NCI-H524 (cell line): Measurements from ENCODE around the gene MOCS3.
"Not testable (repeated sequence)": the region's sequence is repeated elsewhere in the genome, so short reads cannot be mapped to it uniquely, and the experiment has no call there.

ENCODE experiments used
- DNase-seq, 2 experiments: peaks; one replicate each; lab custom pipeline; 2025; lab: John Stamatoyannopoulos, UW

The MOCS3 gene

DNA sequence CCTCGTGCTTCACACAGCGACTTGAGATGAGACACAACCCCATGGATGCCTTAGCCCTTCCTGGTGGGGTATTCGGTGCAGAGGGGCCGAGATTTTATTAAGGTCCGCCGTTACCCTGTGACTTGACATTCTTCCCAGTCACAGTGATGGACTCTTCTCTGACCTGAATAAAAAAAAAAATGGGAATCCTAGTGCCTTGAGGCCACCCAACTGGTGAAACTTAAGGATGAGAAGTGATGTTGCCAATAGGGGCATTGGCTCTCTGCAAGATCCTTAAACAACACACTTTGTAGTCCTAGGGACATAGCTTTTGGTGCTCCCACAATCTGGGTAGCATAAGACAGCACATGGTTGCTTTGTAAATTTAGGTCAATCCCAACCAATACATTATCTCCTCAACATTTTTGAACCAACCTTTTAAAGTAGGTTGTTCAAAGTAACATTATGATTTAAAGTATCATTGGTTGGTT, 26.6 kb upstream of the MOCS3 start:
- DNase-seq = peak in 1 of 2 experiments; percentile 33

DNA sequence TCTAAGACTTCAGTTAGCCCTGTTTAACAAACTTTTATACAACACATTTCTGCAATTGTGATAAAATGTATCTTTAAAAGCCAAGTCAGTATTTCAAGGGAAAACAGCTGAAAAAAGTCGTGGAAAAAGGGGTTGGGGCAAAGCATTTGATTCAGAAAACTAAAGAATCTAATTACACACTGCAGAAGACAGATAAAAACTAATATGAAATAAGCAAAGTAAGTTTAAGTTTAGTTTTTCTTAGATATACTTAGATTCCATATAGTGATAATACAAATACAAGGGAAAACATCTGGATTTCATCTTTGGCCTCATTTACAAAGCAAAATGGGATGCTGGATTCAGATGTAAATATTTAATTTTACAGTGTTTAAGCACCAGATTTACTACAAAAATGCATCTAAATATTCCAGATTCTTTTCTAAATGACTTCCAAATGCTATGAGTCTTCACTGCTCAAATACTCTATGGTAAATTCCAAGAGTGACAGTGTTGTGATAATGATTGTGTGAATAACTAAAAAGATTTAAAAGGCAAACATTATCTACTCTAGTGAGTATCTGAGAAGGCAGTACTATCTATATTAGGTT, 25.8 kb upstream of the MOCS3 start:
- no peak for DNase-seq

DNA sequence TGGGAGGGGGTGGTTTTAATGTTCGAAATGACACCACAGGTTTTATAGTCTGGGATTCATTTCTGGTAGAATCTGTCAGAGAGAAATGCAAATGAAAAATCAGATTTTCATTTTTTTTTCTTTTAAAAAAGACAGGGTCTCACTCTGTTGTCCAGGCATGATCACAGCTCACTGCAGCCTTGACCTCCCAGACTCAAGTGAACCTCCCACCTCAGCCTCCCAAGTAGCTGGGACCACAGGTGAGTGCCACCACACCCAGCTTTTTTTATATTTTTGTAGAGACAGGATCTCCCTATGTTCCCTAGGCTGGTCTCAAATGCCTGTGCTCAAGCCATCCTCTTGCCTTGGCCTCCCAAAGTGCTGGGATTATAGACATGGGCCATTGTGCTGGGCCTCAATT, 25.0 kb upstream of the MOCS3 start:
- no peak for DNase-seq

DNA sequence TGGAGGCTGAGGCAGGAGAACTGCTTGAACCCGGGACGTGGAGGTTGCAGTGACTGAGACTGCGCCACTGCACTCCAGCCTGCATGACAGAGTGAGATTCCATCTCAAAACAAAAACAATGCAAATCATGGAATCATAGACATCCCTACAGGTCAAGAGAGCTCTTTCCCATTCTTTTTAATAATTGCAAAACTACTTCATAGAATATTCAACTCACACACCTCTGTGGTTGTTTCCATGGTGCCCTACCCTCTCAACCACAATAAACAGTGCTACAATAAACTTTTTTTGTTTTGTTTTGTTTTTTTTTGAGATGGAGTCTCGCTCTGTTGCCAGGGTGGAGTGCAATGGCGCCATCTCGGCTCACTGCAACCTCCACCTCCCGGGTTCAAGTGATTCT, 15.5 kb upstream of the MOCS3 start:
- no peak for DNase-seq

DNA sequence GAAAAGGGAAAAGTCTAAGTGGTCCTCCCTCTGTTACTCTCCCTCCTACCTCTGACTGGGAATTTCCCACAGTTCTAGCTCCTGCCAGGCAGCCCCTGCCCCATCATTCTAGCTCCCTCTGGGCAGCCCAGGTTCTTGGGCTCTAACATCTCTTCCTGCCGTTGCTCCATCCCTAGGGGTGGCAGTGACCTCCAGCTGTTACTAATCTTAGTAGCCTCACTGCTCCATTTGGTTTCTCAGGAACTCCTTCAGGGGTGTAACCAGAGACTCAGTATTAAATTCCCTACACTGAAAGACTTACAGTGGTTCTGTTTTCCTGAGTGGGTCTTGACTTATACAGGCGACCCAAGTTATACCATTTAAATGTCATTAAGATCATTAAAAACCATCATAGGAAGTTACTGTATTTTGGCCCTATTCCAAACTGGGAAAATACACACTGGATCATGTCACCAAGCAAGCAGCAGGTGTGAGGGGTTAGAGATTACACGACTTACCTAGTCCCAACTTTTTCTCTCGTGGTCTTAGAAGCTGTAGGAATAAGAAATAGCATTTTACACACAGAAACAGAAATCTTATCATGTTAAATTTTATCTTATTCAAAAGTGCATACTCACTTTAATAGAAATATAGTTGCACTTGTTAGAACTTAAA, 10.4 kb upstream of the MOCS3 start:
- DNase-seq = no peak

DNA sequence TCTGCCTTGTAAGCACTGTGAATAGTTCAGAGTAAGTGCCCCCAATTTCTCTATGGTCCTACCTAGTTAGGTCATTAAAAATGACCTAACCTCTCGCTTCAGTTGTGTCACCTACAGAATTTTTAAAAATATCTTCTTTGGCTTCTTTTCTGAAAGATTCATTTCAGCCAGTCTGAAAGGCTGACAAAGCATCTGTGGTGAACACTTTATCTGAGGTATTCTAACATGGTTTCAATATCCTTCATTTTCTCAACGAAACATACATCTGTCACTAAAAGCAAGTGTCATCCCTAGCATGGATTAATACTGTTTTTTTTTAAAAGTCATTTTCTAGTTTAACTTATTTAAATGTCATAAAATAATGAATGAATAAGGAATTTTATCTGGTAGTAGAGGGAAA, 5.4 kb upstream of the MOCS3 start:
- no peak for DNase-seq

DNA sequence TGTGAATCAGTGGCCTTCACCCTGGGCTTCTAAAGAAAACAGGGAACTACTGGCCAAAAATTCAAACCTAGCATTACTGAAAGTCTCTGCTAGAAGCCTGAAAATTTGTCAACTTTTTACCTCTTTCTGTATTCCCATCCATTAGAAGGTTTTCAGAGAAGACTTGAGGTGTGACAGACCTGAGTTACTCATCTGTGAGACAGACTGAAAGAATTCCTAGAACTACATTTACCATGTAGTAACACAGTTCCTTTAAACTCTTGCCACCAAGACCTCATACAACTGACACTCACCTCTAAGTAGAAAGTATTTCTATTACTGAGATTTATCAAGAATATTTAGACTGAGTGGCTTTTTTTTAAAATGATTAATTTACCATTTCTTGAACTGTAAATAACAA, 4.8 kb upstream of the MOCS3 start:
- no peak for DNase-seq

DNA sequence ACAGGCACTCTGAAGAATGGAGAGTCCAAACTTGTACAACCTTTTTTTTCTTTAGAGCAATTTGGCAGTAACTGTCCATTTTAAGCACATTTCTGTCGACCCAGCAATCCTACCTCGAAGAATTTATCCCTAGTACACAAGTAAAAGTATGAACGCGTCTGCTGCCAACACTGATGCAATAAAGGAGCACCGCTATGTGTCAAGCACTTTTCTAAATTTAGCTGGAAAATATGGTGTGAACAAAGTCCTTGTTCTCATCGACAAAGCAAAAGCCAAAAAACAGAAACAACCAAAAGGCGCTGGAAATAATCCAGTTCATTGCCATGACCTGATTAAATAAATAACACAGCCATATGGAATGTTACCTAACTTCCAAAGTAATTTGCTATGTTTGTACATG, 1.3 kb upstream of the MOCS3 start:
- DNase-seq = no peak

DNA sequence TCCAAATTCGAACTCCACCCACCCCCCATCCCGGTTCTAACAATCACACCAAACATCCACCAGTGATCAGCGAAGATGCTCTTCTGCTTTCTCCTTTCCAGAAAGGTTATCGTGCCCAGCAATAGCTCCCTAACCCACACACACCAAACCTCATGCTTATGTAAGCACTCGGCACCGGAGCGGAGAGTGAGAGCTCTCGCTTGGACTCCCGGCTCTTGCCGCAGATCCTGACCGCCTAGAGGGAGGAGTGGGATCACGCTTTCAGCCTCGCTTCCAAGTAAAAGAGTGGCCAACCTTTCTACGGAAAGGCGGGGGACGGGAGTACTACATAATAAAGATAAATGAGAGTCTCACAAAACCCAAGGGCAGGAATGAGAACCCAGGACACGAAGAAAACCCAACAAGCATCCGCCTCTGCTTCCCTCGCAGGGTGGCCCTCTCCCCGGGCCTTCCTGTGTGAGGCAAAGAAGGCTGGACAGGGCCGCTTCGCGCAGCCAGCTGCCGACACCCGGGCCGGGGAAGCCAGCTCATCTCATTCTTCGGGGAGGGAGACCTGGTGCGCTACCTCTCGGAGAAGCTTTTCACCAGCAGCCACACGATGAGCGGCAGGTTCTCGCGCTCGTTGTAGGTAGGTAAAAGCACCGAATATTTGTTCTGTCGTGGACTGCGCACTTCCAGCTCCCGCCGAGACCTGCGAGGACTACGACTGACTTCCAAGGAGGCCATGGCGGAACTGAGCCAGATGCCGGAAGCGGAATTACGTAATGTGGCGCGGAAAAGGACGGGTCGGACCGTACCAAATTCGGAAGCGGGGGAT, 612 bp upstream of the MOCS3 start, which contains the start of gene DPM1:
Gene DPM1, minus strand, starts transcription at position 735 of the 817 bp plus-strand sequence. Its CDS starts 9 bp downstream, at position 726.
- DNase-seq = peak; percentile 70 to 90

DNA sequence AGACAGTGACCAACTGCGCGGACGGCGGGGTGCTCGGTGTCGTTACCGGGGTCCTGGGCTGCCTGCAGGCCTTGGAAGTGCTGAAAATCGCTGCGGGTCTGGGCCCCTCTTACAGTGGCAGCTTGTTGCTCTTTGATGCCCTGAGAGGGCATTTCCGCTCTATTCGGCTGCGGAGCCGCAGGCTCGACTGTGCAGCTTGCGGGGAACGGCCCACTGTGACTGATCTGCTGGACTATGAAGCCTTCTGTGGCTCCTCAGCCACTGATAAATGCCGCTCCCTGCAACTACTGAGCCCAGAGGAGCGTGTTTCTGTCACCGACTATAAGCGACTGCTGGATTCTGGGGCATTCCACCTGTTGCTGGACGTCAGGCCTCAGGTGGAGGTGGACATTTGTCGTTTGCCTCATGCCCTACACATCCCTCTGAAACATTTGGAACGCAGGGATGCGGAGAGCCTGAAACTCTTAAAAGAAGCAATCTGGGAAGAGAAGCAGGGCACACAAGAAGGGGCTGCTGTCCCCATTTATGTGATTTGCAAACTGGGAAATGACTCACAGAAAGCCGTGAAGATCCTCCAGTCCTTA, 1.0 kb downstream of the MOCS3 start:
- no peak for DNase-seq

DNA sequence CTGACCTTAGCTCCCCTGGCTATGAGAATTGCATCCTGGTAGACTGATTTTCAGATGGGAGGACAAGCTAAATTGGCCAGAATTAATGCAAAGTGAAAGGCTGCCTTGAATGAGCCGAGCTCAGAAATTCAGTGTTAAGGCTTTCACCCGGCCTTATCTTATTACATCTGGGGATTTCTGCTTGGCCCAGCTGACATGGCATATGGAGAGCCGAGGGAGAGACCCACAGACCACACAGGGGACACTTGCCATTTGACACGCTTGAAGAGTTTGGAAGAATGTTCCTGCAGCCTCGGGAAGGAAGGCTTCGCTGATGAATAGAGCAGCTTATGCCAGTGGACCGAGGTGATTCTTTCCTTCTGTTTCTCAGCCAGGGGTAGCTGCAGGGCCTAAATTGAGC, 9.0 kb downstream of the MOCS3 start:
- DNase-seq = peak; percentile 83 to 91

DNA sequence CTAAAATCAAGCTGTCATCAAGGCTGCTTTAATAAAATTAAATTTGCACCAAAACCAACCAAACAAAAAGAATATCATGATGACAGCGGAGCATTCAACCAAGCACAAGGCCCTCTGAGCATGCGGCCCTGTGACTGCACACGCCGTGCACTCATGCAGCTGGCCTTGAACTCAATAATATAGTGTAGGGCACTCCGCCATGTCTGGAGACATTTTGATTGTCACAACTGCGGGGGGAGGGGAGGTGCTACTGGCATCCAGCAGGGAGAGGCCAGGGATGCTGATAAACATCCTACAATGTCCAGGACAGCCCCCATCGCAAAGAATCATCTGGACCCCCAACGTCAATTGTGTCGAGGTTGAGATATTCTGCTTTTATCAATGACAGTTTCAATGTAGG, 9.7 kb downstream of the MOCS3 start:
- DNase-seq = no peak

DNA sequence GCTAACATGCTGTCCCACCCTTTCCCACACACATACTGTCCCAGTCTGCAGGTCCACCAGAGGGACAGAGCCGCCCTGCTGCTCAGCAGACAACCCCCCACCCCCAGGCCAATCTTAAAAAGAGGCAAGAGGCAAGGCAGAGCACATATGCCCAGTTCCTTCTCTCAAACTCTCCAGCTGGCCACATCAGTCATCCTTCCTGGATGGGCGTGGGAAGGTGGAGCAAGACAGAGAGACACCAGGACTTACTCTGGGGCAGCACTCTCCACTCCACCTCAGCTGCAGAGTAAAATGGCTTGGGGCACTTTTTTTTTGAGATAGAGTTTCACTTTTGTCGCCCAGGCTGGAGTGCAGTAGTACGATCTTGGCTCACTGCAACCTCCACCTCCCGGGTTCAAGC, 10.8 kb downstream of the MOCS3 start:
- DNase-seq = no peak

DNA sequence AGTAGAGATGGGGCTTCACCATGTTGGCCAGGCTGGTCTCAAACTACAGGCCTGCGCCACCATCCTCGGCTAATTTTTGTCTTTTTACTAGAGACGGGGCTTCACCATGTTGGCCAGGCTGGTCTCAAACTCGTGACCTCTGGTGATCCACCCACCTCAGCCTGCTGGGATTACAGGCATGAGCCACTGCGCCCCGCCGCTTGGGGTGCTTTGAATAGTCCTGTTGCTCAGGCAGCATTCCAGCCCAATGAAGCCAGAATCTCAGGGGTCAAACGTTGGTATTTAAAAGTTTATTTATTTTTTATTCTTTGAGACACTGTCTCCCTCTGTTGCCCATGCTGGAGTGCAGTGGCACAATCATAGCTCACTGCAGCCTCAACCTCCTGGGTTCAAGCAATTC, 11.3 kb downstream of the MOCS3 start:
- no peak for DNase-seq

DNA sequence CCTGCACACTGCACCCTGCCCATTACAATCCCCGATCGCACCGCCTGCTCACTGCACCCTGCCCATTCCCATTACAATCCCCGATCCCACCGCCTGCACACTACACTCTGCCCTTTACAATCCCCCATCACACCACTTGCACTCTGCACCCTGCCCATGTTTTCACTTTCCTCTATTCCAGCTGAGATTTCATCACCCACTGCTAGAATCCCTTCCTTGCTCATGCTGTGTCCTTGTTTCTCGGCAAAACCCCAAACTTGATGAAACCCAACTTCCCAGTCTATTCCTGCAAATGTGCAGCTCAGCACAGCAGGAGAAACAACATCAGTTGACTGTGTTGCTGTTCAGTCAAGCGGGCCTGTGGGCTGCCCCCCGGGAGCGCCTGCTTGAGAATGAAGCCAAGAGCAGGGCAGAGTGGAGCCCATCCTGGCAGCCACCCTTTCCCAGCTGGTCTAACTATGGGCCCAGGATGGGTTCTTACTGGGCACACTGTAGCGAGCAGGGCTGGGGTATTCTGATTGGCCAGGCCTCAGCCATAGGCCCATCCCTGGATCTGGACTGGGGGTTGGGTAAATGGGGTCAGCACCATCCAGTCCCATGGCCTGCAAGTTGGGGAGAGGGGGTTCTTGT, 17.2 kb downstream of the MOCS3 start:
- no peak for DNase-seq

DNA sequence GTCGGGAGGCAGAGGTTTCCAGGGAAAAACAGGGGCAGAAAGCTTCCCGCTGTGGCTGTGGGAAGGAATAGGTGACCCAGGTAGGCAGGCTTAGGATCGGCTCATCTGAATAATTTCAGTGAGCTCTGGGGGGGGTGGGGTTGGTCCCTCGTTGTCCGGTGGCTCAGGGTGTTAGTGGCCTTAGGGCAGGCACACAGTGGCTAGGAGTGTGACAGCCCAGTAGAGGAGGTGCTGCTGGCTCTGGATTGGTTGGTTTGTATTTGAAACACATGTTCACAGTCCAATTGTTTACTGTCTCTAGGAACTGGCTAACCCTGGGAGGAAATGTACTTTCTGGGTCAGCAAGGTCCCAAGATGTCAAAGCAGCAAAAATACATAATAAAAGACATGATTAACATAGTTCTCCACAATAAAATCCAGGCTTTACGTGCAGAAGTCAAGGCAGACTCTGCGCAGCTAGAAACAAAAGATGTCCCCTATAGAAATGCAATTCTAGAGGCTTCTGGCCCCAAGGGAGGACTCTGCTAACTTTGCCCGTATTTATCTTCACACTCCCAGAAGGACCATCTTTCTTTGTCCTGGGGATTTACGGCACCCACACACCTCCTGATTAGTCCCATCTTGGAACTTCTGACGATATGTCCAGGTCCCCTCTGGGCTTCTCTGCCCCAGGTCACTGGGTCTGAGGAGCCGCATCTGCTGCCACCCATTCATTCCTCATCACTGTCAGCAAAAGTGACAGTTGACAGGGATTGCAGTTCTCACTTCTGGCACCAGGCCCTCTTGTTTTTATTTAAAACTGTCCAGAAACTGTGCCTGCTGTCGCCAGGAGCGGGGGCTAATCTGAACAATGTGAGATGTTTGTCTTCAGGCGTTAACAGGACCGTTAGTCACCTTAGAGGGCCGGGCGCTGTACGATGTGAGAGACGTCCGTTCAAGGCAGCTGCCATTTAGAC, 18.7 kb downstream of the MOCS3 start:
- no peak for DNase-seq

DNA sequence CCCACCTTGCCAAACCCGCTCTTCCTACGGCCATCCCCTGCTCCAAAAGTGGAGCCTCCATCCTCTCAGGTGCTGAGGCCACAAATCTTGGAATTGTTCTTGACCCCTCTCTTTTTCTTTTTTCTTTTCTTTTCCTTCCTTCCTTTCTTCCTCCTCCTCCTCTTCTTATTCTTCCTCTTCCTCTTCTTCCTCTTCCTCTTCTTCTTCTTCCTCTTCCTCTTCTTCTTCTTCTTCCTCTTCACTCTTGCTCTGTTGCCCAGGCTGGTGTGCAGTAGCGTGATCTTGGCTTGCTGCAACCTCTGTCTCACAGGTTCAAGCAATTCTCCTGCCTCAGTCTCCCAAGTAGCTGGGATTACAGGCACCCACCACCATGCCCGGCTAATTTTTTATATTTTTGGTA, 19.9 kb downstream of the MOCS3 start:
- DNase-seq = not testable (repeated sequence)

DNA sequence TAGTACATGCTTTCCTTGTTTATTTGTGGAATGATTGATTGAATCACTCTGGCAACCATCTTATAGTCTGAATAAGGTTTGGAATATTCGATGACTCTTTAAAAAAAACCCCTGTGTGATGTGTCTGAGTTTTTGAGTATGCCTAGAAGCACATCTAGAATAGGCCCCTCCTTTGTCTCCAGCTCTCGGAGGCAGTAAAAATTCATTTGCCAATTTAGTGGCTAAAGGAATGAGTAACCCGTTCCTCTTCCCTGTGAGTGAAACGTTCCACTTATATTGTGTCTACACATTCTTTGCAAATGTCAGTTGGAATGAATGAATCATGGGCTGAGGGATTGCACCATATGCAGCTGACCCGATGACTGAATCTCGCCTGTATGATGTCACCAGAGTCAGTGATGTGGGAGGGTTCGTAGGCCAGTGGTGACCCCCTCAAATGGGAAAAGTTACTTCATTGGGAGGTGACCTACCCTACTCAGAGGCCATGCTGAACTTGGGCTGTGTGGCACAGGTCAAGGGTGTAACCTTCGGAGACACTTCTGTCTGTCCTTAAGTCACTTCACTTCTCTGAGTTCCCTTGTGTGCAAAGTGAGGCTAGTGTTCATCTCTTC, 21.6 kb downstream of the MOCS3 start:
- DNase-seq = no peak

DNA sequence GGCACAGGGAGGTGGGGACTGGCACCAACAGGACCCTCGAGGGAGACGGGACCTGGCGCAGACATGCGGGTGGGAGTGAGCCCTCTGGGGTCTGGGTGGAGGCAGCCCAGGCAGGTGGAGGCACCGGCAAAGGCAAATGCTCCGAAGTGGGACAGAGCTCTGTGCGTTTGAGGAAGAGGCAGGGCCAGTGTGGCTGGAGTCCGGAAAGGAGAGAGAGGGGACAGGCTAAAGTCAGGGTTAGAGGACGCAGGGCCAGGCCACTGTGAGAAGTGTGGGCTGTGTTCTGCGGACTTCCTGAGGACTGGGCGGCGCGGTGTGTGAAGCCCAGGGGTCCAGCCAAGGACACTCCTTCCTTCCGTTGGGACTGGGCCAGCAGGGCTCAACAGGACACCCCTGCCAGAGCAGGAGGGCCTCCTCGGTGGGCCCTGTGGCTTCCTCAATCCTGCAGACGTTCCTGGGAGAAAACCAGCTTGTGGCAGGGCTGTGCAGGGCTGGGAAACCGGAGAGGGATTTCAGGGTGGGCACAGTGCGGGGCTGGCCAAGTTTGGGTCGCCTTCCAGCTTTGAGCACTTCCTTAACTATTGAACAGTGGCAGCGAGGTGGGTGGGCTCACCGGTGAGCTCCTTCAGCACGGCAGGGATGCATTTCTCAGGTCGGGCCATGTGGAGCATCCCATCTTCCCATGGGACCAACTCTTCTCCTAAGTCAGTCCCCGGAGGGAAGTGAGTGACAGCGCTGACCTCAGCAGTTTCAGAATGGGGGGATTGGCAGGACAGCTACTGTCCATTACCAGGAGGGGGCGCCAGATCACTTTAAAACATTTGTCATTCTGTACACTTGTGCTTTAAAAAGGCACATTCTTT, 22.5 kb downstream of the MOCS3 start:
- peak; percentile 13 to 61 for DNase-seq

DNA sequence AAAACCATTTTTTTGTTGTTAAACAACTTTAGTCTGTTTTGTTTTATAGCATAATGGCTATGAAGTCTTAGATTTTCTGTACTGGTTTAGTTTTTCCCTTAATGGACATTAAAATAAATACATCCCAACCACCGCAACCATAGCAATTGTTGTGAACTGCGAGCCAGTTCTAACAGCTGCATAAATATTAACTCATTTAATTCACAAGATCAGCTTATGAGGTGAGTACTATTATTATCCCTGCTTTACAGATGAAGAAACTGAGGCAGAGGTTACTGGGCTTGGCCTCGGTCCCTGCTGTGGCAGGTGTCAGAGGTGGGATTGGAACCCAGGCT, 23.1 kb downstream of the MOCS3 start:
- no peak for DNase-seq
